ENCODE results near the gene EVPL. TPM values are rescaled to one million over a fixed set of nuclear protein-coding genes. Genes with fewer than 3 reads are reported as not detected.
A peak's percentile ranks its signal among the peaks of the same experiment; 100 is the strongest.

Gene EVPL
- total and polyA plus RNA-seq, 2 of the 13 experiments (the other 11 are each of a cell fraction or from before 2014, with no cell fraction given) = 2.1 to 8.2 TPM

GRCh38 chr17:75976175-75976848 lies 50.8 kb downstream of the EVPL start (continued):
- TF ChIP-seq BCLAF1 (IDR thresholded peaks at IDR 0.05) (no peak), ZNF564 (CRISPR knock-in tag; IDR thresholded peaks at IDR 0.05) (0 out of 2 replicates have a peak, but pooled peaks have one; percentile 51), SP1 (IDR thresholded peaks at IDR 0.05) (no peak), SP1 (CRISPR knock-in tag; IDR thresholded peaks at IDR 0.05) (no peak), ZNF577 (CRISPR knock-in tag; IDR thresholded peaks at IDR 0.05; ENCODE audit: borderline replicate concordance, low read depth) (no peak), DBP (CRISPR knock-in tag; IDR thresholded peaks at IDR 0.05; ENCODE audit: not compliant biosample characterization) (no peak), KAT7 (CRISPR knock-in tag; IDR thresholded peaks at IDR 0.05; ENCODE audit: borderline replicate concordance) (no peak), ZNF230 (CRISPR knock-in tag; IDR thresholded peaks at IDR 0.05) (no peak), WIZ (CRISPR knock-in tag; IDR thresholded peaks at IDR 0.05) (no peak), BCL3 (CRISPR knock-in tag; IDR thresholded peaks at IDR 0.05) (no peak), ATF6 (CRISPR knock-in tag; conservative IDR thresholded peaks at IDR 0.05) (no peak), HMG20A (CRISPR knock-in tag; IDR thresholded peaks at IDR 0.05; ENCODE audit: borderline replicate concordance) (no peak), YEATS2 (CRISPR knock-in tag; IDR thresholded peaks at IDR 0.05; ENCODE audit: borderline replicate concordance) (no peak), HNF1B (CRISPR knock-in tag; IDR thresholded peaks at IDR 0.05) (no peak), ZNF251 (CRISPR knock-in tag; IDR thresholded peaks at IDR 0.05) (no peak), HMGA1 (CRISPR knock-in tag; conservative IDR thresholded peaks at IDR 0.05) (no peak), GTF2F1 (IDR thresholded peaks at IDR 0.05; ENCODE audit: low read length) (no peak), PTBP1 (IDR thresholded peaks at IDR 0.05; ENCODE audit: low read depth, low read length, poor library complexity, severe bottlenecking) (no peak), THAP8 (CRISPR knock-in tag; IDR thresholded peaks at IDR 0.05; ENCODE audit: borderline replicate concordance) (no peak), MLLT10 (CRISPR knock-in tag; IDR thresholded peaks at IDR 0.05) (no peak)

All from HepG2 (cell line).